Ascending aorta (tissue), 2 donors: ENCODE data around the gene KCNH8. TPM values are rescaled to one million over a fixed set of nuclear protein-coding genes. Genes with fewer than 3 reads are reported as not detected.

Source experiments
- DNase-seq, 2 donors: peaks; one replicate each; pipeline ENCODE4 v3.0.0-alpha.2; 2019; ENCODE audit warnings: low spot score in 2 of 2
- H3K27ac ChIP-seq, 2 donors: fragments of 200-600 bp; sonication (generic); one replicate each; pipeline ENCODE4 v1.5.1; 2016 to 2017; ENCODE audit warnings: mild to moderate bottlenecking in 1 of 2
- H3K27me3 ChIP-seq: fragments of 200-600 bp; sonication (generic); one replicate; pipeline ENCODE4 v1.5.1; 2017
- H3K36me3 ChIP-seq, 2 donors: fragments of 200-600 bp; sonication (generic); one replicate each; pipeline ENCODE4 v1.5.1; 2016
- H3K4me1 ChIP-seq, 2 donors: fragments of 200-600 bp; sonication (generic); one replicate each; pipeline ENCODE4 v1.5.1; 2016 to 2017; ENCODE audit warnings: mild to moderate bottlenecking in 1 of 2
- H3K4me3 ChIP-seq, 2 donors: fragments of 200-600 bp; sonication (generic); one replicate each; pipeline ENCODE4 v1.5.1; 2016 to 2017; ENCODE audit warnings: mild to moderate bottlenecking in 1 of 2
- H3K9me3 ChIP-seq, 2 donors: fragments of 200-600 bp; sonication (generic); one replicate each; pipeline ENCODE4 v1.5.1; 2016
- CTCF ChIP-seq, 3 experiments: fragments of 200-600 bp in 2 of 3; fragments of 450-650 bp in 1 of 3; sonication (generic) in 2 of 3; IDR thresholded peaks; one replicate each; pipeline ENCODE4 v1.5.1; 2016 to 2019; ENCODE audit warnings: antibody characterized with exemption in 3 of 3, mild to moderate bottlenecking in 1 of 3, moderate library complexity in 1 of 3
- intact Hi-C: fragments of 100-400 bp; cut with DNase I; formaldehyde crosslinking; loops from one replicate; pipeline ENCODE4 v1.15.1; 2023
- total RNA-seq: library from RNA; depleted of rRNA; stranded (reverse); fragments of >200 nt; gene quantifications from one replicate; pipeline ENCODE4 v1.1.0, GENCODE V29; 2016

KCNH8 gene
- total RNA-seq, 1 donor from 2014 or later: not detected

DNA sequence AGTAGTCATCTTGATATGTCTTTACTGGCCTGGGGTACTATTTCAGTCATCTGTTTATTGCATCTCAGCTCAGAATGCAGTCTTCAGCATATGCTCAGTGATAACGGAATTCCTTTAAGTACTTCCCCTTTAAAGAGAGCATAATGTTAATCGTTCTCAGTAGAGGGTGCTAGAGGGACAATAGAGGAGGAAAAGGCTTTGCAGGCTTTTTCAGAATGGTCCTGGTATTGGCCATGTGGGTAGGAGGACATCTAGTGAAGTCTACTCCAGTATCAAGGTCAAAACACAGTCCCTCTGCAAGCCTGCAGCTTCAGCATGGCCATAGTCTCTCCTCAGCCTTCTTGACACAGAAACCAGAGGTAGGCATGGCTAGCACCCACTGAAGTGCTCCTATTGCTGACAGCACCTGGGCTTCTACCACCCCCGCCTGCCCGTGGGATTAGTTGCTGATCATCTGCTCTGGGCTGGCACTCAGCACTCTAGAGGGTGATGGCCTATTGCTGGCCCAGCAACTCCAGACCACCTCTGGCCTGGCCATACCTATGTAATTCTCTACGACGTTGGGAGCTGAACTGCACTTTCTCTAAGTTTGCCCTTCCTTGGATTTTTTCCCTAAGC is 65.4 kb downstream of the KCNH8 start:
- DNase-seq: no peak
- no peaks in the 10 kb centered on the region for H3K4me1 ChIP-seq
- TF ChIP-seq CTCF (IDR thresholded peaks at IDR 0.05): no peak

DNA sequence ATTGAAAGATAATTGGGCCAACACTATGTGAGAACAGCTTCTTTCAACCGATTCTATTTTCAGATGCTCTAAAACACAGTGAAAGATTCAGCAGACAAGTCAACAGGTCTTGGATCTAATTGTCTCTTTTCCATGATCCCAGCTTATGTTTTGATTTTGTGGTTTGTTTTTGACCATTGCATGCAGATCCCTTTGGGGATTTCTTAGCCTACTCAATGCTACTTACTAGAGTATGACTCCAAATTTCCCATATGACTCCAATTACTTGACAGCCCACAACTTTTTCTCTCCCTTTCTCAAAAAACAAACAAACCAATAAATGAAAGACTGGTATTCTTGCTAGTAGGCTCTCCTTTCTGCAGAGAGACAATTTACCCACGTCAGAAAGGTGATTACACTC is 67.1 kb downstream of the KCNH8 start:
- Histone ChIP-seq H3K4me1 (no peaks in the 10 kb centered on the region), H3K9me3 (no peaks in the 10 kb centered on the region), H3K27ac (no peak overlapping the region), H3K36me3 (no peaks in the 10 kb centered on the region), H3K27me3 (no peaks in the 10 kb centered on the region), H3K4me3 (no peak overlapping the region)
- intact Hi-C loops: no loop called here
- no peak for DNase-seq
- TF ChIP-seq CTCF (IDR thresholded peaks at IDR 0.05): no peak

More for the DNA sequence above, 65.4 kb downstream of the KCNH8 start:
- Histone ChIP-seq H3K4me3 (no peak overlapping the region), H3K27me3 (no peaks in the 10 kb centered on the region), H3K27ac (no peak overlapping the region), H3K36me3 (no peaks in the 10 kb centered on the region), H3K9me3 (no peaks in the 10 kb centered on the region)
- intact Hi-C loops: no loop called here

GRCh38 chr3:19216669-19217337 is 68.5 kb downstream of the KCNH8 start:
- no peaks in the 10 kb centered on the region for H3K27me3 ChIP-seq
- intact Hi-C loops: no loop called here
- TF ChIP-seq CTCF (IDR thresholded peaks at IDR 0.05): no peak
- no peaks in the 10 kb centered on the region for H3K4me1 ChIP-seq
- no peak overlapping the region for H3K27ac ChIP-seq
- DNase-seq: peak in 1 of 2 donors; percentile 64
- no peaks in the 10 kb centered on the region for H3K36me3 ChIP-seq
- H3K9me3 ChIP-seq: no peaks in the 10 kb centered on the region
- H3K4me3 ChIP-seq: no peak overlapping the region

DNA sequence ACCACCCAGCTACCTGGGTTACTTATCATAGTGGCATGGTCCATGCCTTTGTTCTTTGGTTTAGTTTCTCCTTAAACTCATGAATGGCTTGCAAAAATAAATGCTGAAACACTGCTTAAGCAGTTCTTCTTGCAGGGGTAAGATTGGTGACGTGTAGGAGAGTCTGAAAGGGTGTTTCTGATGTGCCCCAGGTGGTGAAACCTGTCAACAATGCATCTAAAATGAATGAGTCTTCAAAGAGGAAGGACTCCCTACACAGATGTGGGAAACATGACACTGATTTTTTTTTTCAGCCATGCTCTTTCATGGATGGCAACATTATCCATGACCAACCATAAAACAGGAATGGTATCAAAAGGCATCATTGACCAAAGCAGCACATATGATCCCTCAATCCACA is 72.0 kb downstream of the KCNH8 start:
- intact Hi-C loops: no loop called here
- Histone ChIP-seq H3K9me3 (no peaks in the 10 kb centered on the region), H3K36me3 (no peaks in the 10 kb centered on the region), H3K4me3 (no peak overlapping the region), H3K27me3 (no peaks in the 10 kb centered on the region), H3K27ac (no peak overlapping the region), H3K4me1 (no peaks in the 10 kb centered on the region)
- no peak for DNase-seq
- TF ChIP-seq CTCF (IDR thresholded peaks at IDR 0.05): no peak

DNA sequence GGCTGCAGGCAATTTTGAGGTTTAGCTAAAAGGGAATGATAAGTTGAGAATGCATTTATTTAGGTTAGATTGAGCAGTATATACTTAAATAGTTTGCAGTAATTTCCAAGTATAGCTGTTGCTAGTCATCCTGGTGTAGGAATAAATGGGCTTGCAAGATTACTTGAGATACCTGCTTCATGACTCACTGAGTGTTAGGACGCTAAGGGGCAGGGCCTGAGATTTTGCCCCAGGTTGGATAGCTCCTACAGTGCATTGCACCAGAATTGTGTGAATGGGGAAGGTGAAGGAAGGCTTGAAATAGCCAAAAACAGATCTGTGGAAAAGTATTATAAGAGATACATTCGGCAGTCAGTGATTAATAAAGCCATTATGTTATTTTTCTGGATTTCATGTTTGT is 72.8 kb downstream of the KCNH8 start:
- Histone ChIP-seq H3K27me3 (no peaks in the 10 kb centered on the region), H3K4me1 (no peaks in the 10 kb centered on the region), H3K4me3 (no peak overlapping the region), H3K9me3 (no peaks in the 10 kb centered on the region), H3K27ac (no peak overlapping the region), H3K36me3 (no peaks in the 10 kb centered on the region)
- TF ChIP-seq CTCF (IDR thresholded peaks at IDR 0.05): no peak
- intact Hi-C loops: no loop called here
- no peak for DNase-seq
